Stomach (tissue), 4 donors: Measurements from ENCODE around the gene BTD.

Experiments used
- CTCF ChIP-seq, 7 experiments: fragments of 450-650 bp in 4 of 7; fragments of 200-600 bp in 3 of 7; sonication (generic) in 3 of 7; IDR thresholded peaks; one replicate each; pipeline ENCODE4 v1.5.1; 2016 to 2019; ENCODE audit warnings: antibody characterized with exemption in 7 of 7, control low read depth in 2 of 7, mild to moderate bottlenecking in 1 of 7
- EP300 ChIP-seq: sonication (generic); formaldehyde crosslinking; IDR thresholded peaks from one replicate; pipeline ENCODE4 v1.6.1; 2017; ENCODE audit warnings: antibody characterized with exemption
- POLR2AphosphoS5 ChIP-seq, 3 donors: sonication (generic); formaldehyde crosslinking; IDR thresholded peaks; one replicate each; pipeline ENCODE4 v1.6.1; 2016; ENCODE audit warnings: antibody characterized with exemption in 3 of 3

GRCh38 chr3:15654127-15654526 is 52.6 kb downstream of the BTD start:
- no peak for TF ChIP-seq POLR2AphosphoS5 (IDR thresholded peaks at IDR 0.05)
- no peak for TF ChIP-seq CTCF (IDR thresholded peaks at IDR 0.05)
- no peak for TF ChIP-seq EP300
